ENCODE results near the gene CYB5D1.
A peak's percentile ranks its signal among the peaks of the same experiment; 100 is the strongest.

CYB5D1 gene

GRCh38 chr17:7838090-7839075 is 19.4 kb upstream of the CYB5D1 start:
- DNase-seq (ENCODE audit: low read depth, low spot score), result no peak
- peak overlapping the region; percentile 64 for H3K9ac ChIP-seq (ENCODE audit: insufficient read length, low read depth)
- H3K4me1 ChIP-seq (ENCODE audit: insufficient read depth, insufficient read length), result peaks cover 15% of the 10 kb centered on the region
- H3K4me3 ChIP-seq (ENCODE audit: insufficient read length, low read depth), result peak overlapping the region; percentile 37
- H3K36me3 ChIP-seq (ENCODE audit: insufficient read depth, insufficient read length, low read length), result no peaks in the 10 kb centered on the region
- TF ChIP-seq YY1 (IDR thresholded peaks at IDR 0.05; ENCODE audit: insufficient read depth, insufficient read length) (no peak), ZNF274 (IDR thresholded peaks at IDR 0.05; ENCODE audit: low read depth, low read length) (no peak), SUZ12 (IDR thresholded peaks at IDR 0.05; ENCODE audit: extremely low read depth, insufficient read depth, insufficient read length) (no peak)
- H3K9me3 ChIP-seq (ENCODE audit: insufficient read depth, low read length), result no peaks in the 10 kb centered on the region
- peaks cover 2% of the 10 kb centered on the region for H3K27me3 ChIP-seq (ENCODE audit: insufficient read depth, insufficient read length)

DNA sequence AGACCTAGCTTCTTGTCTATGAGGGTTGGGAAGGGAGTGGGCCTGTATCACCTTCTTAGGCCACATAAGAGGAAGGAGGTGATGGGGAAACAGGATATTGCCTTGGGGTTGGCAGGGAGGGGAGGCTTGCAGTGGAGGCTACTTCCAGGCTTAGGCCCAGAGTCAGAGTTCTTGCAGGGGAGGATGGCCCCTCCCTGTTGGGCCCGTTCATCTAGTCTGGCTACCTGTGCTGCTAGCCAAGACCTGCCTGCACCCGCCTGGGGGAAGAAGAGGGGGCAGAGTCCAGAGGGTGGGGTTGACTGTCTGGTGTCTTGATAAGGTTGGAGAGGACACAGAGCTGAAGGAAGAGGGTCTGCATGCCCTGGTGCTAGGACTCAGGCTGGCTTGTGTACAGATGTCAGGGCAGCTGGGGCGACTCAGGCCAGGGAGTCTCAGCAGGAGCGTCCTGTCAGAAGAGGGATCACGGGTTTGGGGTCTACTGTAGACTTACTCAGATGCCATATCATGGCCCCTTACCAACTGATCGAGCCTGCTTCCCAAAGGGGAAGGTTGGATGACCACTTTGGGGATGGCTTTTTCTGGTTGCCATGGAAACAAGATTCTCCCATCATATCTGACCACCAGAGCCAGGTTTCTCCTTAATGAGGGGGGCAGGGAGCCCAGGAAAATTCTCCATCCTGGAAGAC is 18.5 kb upstream of the CYB5D1 start:
- no peaks in the 10 kb centered on the region for H3K9me3 ChIP-seq (ENCODE audit: insufficient read depth, low read length)
- no peak for DNase-seq (ENCODE audit: low read depth, low spot score)
- H3K4me1 ChIP-seq (ENCODE audit: insufficient read depth, insufficient read length), result peaks cover 13% of the 10 kb centered on the region
- H3K27me3 ChIP-seq (ENCODE audit: insufficient read depth, insufficient read length), result no peaks in the 10 kb centered on the region
- no peak overlapping the region for H3K4me3 ChIP-seq (ENCODE audit: insufficient read length, low read depth)
- TF ChIP-seq ZNF274 (IDR thresholded peaks at IDR 0.05; ENCODE audit: low read depth, low read length), result no peak
- no peak for TF ChIP-seq SUZ12 (IDR thresholded peaks at IDR 0.05; ENCODE audit: extremely low read depth, insufficient read depth, insufficient read length)
- TF ChIP-seq YY1 (IDR thresholded peaks at IDR 0.05; ENCODE audit: insufficient read depth, insufficient read length), result no peak
- H3K9ac ChIP-seq (ENCODE audit: insufficient read length, low read depth), result no peak overlapping the region
- no peaks in the 10 kb centered on the region for H3K36me3 ChIP-seq (ENCODE audit: insufficient read depth, insufficient read length, low read length)

- TF ChIP-seq ZNF274 (IDR thresholded peaks at IDR 0.05; ENCODE audit: low read depth, low read length), result no peak
- TF ChIP-seq YY1 (IDR thresholded peaks at IDR 0.05; ENCODE audit: insufficient read depth, insufficient read length), result no peak
- no peak for TF ChIP-seq SUZ12 (IDR thresholded peaks at IDR 0.05; ENCODE audit: extremely low read depth, insufficient read depth, insufficient read length)
- Histone ChIP-seq H3K27me3 (ENCODE audit: insufficient read depth, insufficient read length) (no peaks in the 10 kb centered on the region), H3K36me3 (ENCODE audit: insufficient read depth, insufficient read length, low read length) (no peaks in the 10 kb centered on the region), H3K4me1 (ENCODE audit: insufficient read depth, insufficient read length) (peaks cover 13% of the 10 kb centered on the region), H3K4me3 (ENCODE audit: insufficient read length, low read depth) (no peak overlapping the region), H3K9ac (ENCODE audit: insufficient read length, low read depth) (peak overlapping the region; percentile 47), H3K9me3 (ENCODE audit: insufficient read depth, low read length) (no peaks in the 10 kb centered on the region)
- no peak for DNase-seq (ENCODE audit: low read depth, low spot score)
Observed at GRCh38 chr17:7839876-7840261, 17.9 kb upstream of the CYB5D1 start.

DNA sequence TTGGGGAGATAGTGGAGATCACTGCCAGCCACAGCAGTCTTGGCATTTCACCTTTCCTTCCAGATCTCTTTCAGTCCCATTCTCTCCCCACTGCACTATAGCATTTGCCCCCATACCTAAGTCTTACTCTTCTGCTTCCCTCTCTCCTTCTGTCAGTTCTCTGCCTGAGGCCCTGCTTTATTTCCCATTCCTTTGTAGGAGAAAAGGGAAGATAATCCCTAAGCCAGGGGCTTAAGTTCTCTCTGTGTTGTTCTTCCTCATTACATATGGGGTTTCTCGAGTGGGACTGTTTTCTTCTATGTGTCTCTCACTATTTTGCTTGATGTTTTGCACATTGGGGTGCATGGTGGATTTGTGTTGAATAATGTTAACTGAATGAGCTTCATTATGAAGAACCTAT is 17.4 kb upstream of the CYB5D1 start:
- Histone ChIP-seq H3K9ac (ENCODE audit: insufficient read length, low read depth) (peak overlapping the region; percentile 47), H3K27me3 (ENCODE audit: insufficient read depth, insufficient read length) (no peaks in the 10 kb centered on the region), H3K4me3 (ENCODE audit: insufficient read length, low read depth) (no peak overlapping the region), H3K36me3 (ENCODE audit: insufficient read depth, insufficient read length, low read length) (peaks cover 3% of the 10 kb centered on the region), H3K9me3 (ENCODE audit: insufficient read depth, low read length) (no peaks in the 10 kb centered on the region), H3K4me1 (ENCODE audit: insufficient read depth, insufficient read length) (peaks cover 13% of the 10 kb centered on the region)
- no peak for DNase-seq (ENCODE audit: low read depth, low spot score)
- TF ChIP-seq ZNF274 (IDR thresholded peaks at IDR 0.05; ENCODE audit: low read depth, low read length) (no peak), SUZ12 (IDR thresholded peaks at IDR 0.05; ENCODE audit: extremely low read depth, insufficient read depth, insufficient read length) (no peak), YY1 (IDR thresholded peaks at IDR 0.05; ENCODE audit: insufficient read depth, insufficient read length) (no peak)

DNA sequence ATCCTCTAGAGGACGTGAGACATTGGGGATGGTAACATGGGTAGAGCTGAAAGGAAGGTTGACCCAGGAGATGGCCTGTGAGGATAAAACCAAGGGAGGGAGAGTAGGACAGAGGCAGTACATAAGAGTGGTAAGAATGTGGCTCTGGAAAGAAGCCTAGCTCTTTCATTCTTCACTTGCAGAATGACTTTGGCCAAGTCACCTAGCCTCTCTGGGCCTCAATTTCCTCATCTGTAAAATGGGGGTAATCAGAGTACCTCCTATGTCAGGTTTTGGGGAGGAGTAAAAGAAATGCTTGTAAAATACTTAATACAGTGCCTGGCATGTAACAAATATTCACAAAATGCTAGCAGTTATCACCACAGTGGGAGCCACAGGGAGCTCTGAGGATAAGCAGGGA is 16.9 kb upstream of the CYB5D1 start:
- Histone ChIP-seq H3K27me3 (ENCODE audit: insufficient read depth, insufficient read length) (no peaks in the 10 kb centered on the region), H3K9ac (ENCODE audit: insufficient read length, low read depth) (peak overlapping the region; percentile 88), H3K4me1 (ENCODE audit: insufficient read depth, insufficient read length) (peaks cover 13% of the 10 kb centered on the region), H3K36me3 (ENCODE audit: insufficient read depth, insufficient read length, low read length) (peaks cover 6% of the 10 kb centered on the region), H3K9me3 (ENCODE audit: insufficient read depth, low read length) (no peaks in the 10 kb centered on the region), H3K4me3 (ENCODE audit: insufficient read length, low read depth) (peak overlapping the region; percentile 78)
- no peak for TF ChIP-seq YY1 (IDR thresholded peaks at IDR 0.05; ENCODE audit: insufficient read depth, insufficient read length)
- no peak for TF ChIP-seq SUZ12 (IDR thresholded peaks at IDR 0.05; ENCODE audit: extremely low read depth, insufficient read depth, insufficient read length)
- no peak for TF ChIP-seq ZNF274 (IDR thresholded peaks at IDR 0.05; ENCODE audit: low read depth, low read length)
- no peak for DNase-seq (ENCODE audit: low read depth, low spot score)

GRCh38 chr17:7841396-7841914 is 16.3 kb upstream of the CYB5D1 start:
- Histone ChIP-seq H3K27me3 (ENCODE audit: insufficient read depth, insufficient read length) (no peaks in the 10 kb centered on the region), H3K9me3 (ENCODE audit: insufficient read depth, low read length) (no peaks in the 10 kb centered on the region), H3K4me3 (ENCODE audit: insufficient read length, low read depth) (peak overlapping the region; percentile 78), H3K9ac (ENCODE audit: insufficient read length, low read depth) (peak overlapping the region; percentile 88), H3K36me3 (ENCODE audit: insufficient read depth, insufficient read length, low read length) (peaks cover 10% of the 10 kb centered on the region), H3K4me1 (ENCODE audit: insufficient read depth, insufficient read length) (peaks cover 13% of the 10 kb centered on the region)
- TF ChIP-seq YY1 (IDR thresholded peaks at IDR 0.05; ENCODE audit: insufficient read depth, insufficient read length) (no peak), SUZ12 (IDR thresholded peaks at IDR 0.05; ENCODE audit: extremely low read depth, insufficient read depth, insufficient read length) (no peak), ZNF274 (IDR thresholded peaks at IDR 0.05; ENCODE audit: low read depth, low read length) (no peak)
- no peak for DNase-seq (ENCODE audit: low read depth, low spot score)
